ENCODE measurements around the gene PHRF1.

PHRF1 gene

GRCh38 chr11:581752-582151 lies 5.5 kb downstream of the PHRF1 start:
- DNase-seq (ENCODE audit: extremely low read depth, low read depth) = no peak
- no peak for TF ChIP-seq CTCF (IDR thresholded peaks at IDR 0.05; ENCODE audit: low read depth, low read length)

GRCh38 chr11:584287-584686 lies 8.0 kb downstream of the PHRF1 start:
- TF ChIP-seq CTCF (IDR thresholded peaks at IDR 0.05; ENCODE audit: low read depth, low read length) = no peak
- no peak for DNase-seq (ENCODE audit: extremely low read depth, low read depth)

GRCh38 chr11:586376-587316 lies 10.4 kb downstream of the PHRF1 start:
- TF ChIP-seq CTCF (IDR thresholded peaks at IDR 0.05; ENCODE audit: low read depth, low read length) = no peak
- DNase-seq (ENCODE audit: extremely low read depth, low read depth) = no peak

GRCh38 chr11:587546-587945 lies 11.3 kb downstream of the PHRF1 start:
- TF ChIP-seq CTCF (IDR thresholded peaks at IDR 0.05; ENCODE audit: low read depth, low read length) = no peak
- no peak for DNase-seq (ENCODE audit: extremely low read depth, low read depth)

- no peak for TF ChIP-seq CTCF (IDR thresholded peaks at IDR 0.05; ENCODE audit: low read depth, low read length)
- DNase-seq (ENCODE audit: extremely low read depth, low read depth) = no peak
Measured at GRCh38 chr11:587978-588380, 11.7 kb downstream of the PHRF1 start.

GRCh38 chr11:589798-590197 lies 13.5 kb downstream of the PHRF1 start:
- no peak for DNase-seq (ENCODE audit: extremely low read depth, low read depth)
- TF ChIP-seq CTCF (IDR thresholded peaks at IDR 0.05; ENCODE audit: low read depth, low read length) = no peak

GRCh38 chr11:590997-591396 lies 14.7 kb downstream of the PHRF1 start:
- no peak for TF ChIP-seq CTCF (IDR thresholded peaks at IDR 0.05; ENCODE audit: low read depth, low read length)
- DNase-seq (ENCODE audit: extremely low read depth, low read depth) = no peak
